Tibial nerve (tissue), 4 donors: ENCODE measurements around the gene HNRNPU. TPM values are rescaled to one million over a fixed set of nuclear protein-coding genes. Genes with fewer than 3 reads are reported as not detected.

Source experiments
- DNase-seq, 2 donors: peaks; one replicate each; pipeline ENCODE4 v3.0.0-alpha.2; 2019; ENCODE audit warnings: low spot score in 2 of 2
- H3K27ac ChIP-seq, 4 donors: fragments of 200-600 bp; sonication (generic) in 3 of 4; one replicate each; pipeline ENCODE4 v1.5.1; 2017 to 2019; ENCODE audit warnings: mild to moderate bottlenecking in 1 of 4
- H3K27me3 ChIP-seq, 2 donors: fragments of 200-600 bp; sonication (generic) in 1 of 2; one replicate each; pipeline versions ENCODE4 v1.5.1 to v1.6.0; 2017 to 2019
- H3K36me3 ChIP-seq, 3 donors: fragments of 200-600 bp; sonication (generic); one replicate each; pipeline ENCODE4 v1.5.1; 2018 to 2019
- H3K4me1 ChIP-seq, 4 donors: fragments of 200-600 bp; sonication (generic) in 3 of 4; one replicate each; pipeline ENCODE4 v1.5.1; 2017 to 2019
- H3K4me3 ChIP-seq, 4 donors: fragments of 200-600 bp; sonication (generic) in 3 of 4; one replicate each; pipeline ENCODE4 v1.5.1; 2017 to 2019; ENCODE audit warnings: mild to moderate bottlenecking in 1 of 4, moderate library complexity in 1 of 4
- H3K9me3 ChIP-seq, 4 donors: fragments of 200-600 bp; sonication (generic) in 3 of 4; one replicate each; pipeline ENCODE4 v1.5.1; 2017 to 2019
- EP300 ChIP-seq, 2 donors: sonication (generic); formaldehyde crosslinking; IDR thresholded peaks; one replicate each; pipeline ENCODE4 v1.6.1; 2017; ENCODE audit warnings: antibody characterized with exemption in 2 of 2, mild to moderate bottlenecking in 1 of 2
- POLR2A ChIP-seq, 2 donors: fragments of 450-650 bp; IDR thresholded peaks; one replicate each; pipeline ENCODE4 v1.6.1; 2017; ENCODE audit warnings: antibody characterized with exemption in 2 of 2, mild to moderate bottlenecking in 2 of 2, moderate library complexity in 2 of 2
- WGBS, 2 donors: methylation state at CpG; one replicate each; pipeline ENCODE4 v1.1.5; 2018; 5-methylcytosine and 5-hydroxymethylcytosine counted together
- total RNA-seq, 4 donors: library from RNA; depleted of rRNA; stranded (reverse); fragments of >200 nt; gene quantifications; one replicate each; pipeline ENCODE4 v1.1.0, GENCODE V29; 2016
- TF ChIP-seq, protein P1 (sequence below), 5 experiments: fragments of 200-600 bp in 3 of 5; fragments of 450-650 bp in 2 of 5; sonication (generic) in 3 of 5; IDR thresholded peaks; one replicate each; pipeline ENCODE4 v1.5.1; 2016 to 2019; ENCODE audit warnings: antibody characterized with exemption in 5 of 5, mild to moderate bottlenecking in 3 of 5, moderate library complexity in 2 of 5

The HNRNPU gene
- total RNA-seq, 4 donors from 2014 or later = 344 to 503 (median 410) TPM

DNA sequence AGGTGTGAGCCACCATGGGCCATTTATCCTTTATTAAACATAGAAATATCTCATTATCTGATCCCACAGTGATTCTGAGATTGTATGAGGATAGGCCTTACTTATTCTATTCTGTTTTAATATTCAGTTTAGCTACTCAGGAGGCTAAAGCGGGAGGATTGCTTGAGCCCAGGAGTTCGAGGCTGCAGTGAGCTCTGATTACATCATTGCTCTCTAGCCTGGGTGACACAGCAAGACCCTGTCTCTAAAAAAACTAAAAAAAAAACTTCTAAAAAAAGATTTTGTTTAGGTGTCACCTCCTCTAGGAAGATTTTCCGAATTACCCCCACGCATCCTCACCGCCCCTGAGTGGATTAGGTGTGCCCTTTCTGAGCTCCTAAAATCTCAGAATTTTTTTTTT, 14.3 kb upstream of the HNRNPU start:
- Histone ChIP-seq H3K36me3 (no peaks in the 10 kb centered on the region), H3K27ac (no peak overlapping the region), H3K27me3 (no peaks in the 10 kb centered on the region), H3K4me3 (no peak overlapping the region), H3K4me1 (no peaks in the 10 kb centered on the region), H3K9me3 (no peaks in the 10 kb centered on the region)
- no peak for DNase-seq
- TF ChIP-seq POLR2A (IDR thresholded peaks at IDR 0.05) = no peak
- no peak for TF ChIP-seq EP300 (IDR thresholded peaks at IDR 0.05)
- TF ChIP-seq, protein P1, sequence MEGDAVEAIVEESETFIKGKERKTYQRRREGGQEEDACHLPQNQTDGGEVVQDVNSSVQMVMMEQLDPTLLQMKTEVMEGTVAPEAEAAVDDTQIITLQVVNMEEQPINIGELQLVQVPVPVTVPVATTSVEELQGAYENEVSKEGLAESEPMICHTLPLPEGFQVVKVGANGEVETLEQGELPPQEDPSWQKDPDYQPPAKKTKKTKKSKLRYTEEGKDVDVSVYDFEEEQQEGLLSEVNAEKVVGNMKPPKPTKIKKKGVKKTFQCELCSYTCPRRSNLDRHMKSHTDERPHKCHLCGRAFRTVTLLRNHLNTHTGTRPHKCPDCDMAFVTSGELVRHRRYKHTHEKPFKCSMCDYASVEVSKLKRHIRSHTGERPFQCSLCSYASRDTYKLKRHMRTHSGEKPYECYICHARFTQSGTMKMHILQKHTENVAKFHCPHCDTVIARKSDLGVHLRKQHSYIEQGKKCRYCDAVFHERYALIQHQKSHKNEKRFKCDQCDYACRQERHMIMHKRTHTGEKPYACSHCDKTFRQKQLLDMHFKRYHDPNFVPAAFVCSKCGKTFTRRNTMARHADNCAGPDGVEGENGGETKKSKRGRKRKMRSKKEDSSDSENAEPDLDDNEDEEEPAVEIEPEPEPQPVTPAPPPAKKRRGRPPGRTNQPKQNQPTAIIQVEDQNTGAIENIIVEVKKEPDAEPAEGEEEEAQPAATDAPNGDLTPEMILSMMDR (IDR thresholded peaks at IDR 0.05) = no peak
- 93 to 94% methylated on average over 5 of the region's 5 CpGs for WGBS, 2 donors

GRCh38 chr1:244876228-244876910, 12.0 kb upstream of the HNRNPU start:
- Histone ChIP-seq H3K36me3 (no peaks in the 10 kb centered on the region), H3K27ac (no peak overlapping the region), H3K9me3 (no peaks in the 10 kb centered on the region), H3K4me3 (no peak overlapping the region), H3K4me1 (no peaks in the 10 kb centered on the region), H3K27me3 (no peaks in the 10 kb centered on the region)
- WGBS, 2 donors = 88 to 93% methylated on average over 8 of the region's 8 CpGs
- DNase-seq = no peak
- TF ChIP-seq, protein P1 (IDR thresholded peaks at IDR 0.05) = no peak

DNA sequence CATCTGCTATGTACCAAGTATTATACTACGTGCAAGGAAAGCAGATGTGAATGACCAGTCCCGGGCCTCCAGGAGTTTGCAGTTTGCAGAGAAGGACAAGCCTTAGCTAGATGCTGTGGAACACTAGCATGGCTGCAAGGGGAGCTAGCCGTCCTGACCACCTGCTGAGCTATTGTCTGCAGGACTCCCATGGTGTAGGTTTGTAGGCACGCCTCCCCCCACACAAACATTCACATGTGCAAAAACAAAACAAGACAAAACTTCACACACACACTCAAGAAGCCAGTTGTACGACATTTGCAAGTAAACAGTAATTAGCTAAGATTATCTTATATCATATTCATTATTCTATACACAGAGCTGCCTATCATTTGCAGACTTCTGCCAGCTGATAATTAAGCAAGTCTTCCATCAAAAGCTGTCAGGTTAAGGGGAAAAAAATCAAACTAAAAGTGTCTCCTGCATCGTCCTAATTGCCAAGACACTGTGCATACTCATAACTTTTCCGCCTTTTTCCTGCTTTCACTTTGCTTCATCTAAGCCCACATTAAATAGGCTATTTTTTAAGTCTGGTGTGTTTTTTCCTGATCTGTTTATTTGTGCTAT, 10.7 kb upstream of the HNRNPU start:
- WGBS, 2 donors = 68 to 75% methylated on average over 7 of the region's 7 CpGs
- H3K36me3 ChIP-seq = no peaks in the 10 kb centered on the region
- no peaks in the 10 kb centered on the region for H3K4me1 ChIP-seq
- no peaks in the 10 kb centered on the region for H3K9me3 ChIP-seq
- no peak overlapping the region for H3K27ac ChIP-seq
- DNase-seq = no peak
- no peak overlapping the region for H3K4me3 ChIP-seq
- TF ChIP-seq EP300 (IDR thresholded peaks at IDR 0.05) (no peak), POLR2A (IDR thresholded peaks at IDR 0.05) (no peak)
- TF ChIP-seq, protein P1 (IDR thresholded peaks at IDR 0.05) = no peak
- no peaks in the 10 kb centered on the region for H3K27me3 ChIP-seq

DNA sequence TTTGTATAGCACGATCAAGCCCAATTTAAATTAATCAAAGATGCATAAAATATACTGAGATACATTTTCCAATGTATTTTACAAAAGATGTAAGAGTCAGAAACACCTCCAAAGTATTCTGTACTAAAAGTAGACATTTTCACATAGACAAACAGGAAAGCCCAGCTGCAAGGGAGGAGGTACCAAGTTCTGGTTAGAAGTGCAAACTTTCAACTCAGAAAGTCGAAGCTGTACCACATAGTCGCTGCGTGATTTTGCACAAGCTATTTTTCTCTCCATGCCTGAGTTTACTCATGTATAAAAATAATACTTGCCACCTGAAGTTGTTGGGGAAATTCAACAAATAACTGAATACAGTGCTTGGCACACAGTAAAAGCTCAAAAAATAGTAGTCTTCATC, 5.6 kb upstream of the HNRNPU start:
- Histone ChIP-seq H3K27ac (no peak overlapping the region), H3K9me3 (no peaks in the 10 kb centered on the region), H3K4me3 (no peak overlapping the region), H3K36me3 (no peaks in the 10 kb centered on the region), H3K27me3 (no peaks in the 10 kb centered on the region), H3K4me1 (peaks cover 0 to 11% (median 5%) of the 10 kb centered on the region in 4 donors)
- 91 to 95% methylated on average over 4 of the region's 4 CpGs for WGBS, 2 donors
- DNase-seq = no peak
- TF ChIP-seq EP300 (IDR thresholded peaks at IDR 0.05) = no peak
- TF ChIP-seq POLR2A (IDR thresholded peaks at IDR 0.05) = no peak
- TF ChIP-seq, protein P1 (IDR thresholded peaks at IDR 0.05) = no peak

DNA sequence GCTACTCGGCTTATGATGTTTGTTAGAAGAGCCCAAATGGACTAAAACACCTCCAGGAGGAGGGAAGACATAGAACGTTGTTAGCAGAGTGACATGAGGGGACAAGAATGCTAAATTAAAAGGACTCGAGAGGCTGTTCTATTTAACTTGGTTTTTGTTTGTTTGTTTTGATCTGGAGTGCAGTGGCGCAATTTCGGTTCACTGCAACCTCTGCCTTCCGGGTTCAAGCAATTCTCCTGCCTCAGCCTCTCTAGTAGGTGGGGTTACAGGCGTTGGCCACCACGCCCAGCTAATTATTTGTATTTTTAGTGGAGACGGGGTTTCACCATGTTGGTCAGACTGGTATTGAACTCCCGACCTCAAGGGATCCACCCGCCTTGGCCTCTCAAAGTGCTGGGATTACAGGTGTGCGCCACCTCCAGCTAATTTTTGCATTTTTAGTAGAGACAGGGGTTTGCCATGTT, 5.1 kb upstream of the HNRNPU start:
- no peak for DNase-seq
- Histone ChIP-seq H3K27me3 (no peaks in the 10 kb centered on the region), H3K4me3 (no peak overlapping the region), H3K4me1 (peaks cover 0 to 11% (median 5%) of the 10 kb centered on the region in 4 donors), H3K9me3 (no peaks in the 10 kb centered on the region), H3K36me3 (no peaks in the 10 kb centered on the region), H3K27ac (no peak overlapping the region)
- TF ChIP-seq EP300 (IDR thresholded peaks at IDR 0.05) (no peak), POLR2A (IDR thresholded peaks at IDR 0.05) (no peak)
- TF ChIP-seq, protein P1 (IDR thresholded peaks at IDR 0.05) = no peak
- 90 to 92% methylated on average over 12 of the region's 12 CpGs for WGBS, 2 donors
